IMR-90 (cell line): Measurements from ENCODE around the gene SLC25A21. TPM values are rescaled to one million over a fixed set of nuclear protein-coding genes. Genes with fewer than 3 reads are reported as not detected.

ENCODE experiments used
- ATAC-seq: fragments of 200-7000 bp; cut with Tn5 transposase; 2 replicates; pipeline ENCODE4 v1.9.1; 2020; ENCODE audit warnings: low read depth, mild to moderate bottlenecking, moderate library complexity
- BruUV-seq: library from RNA; stranded (reverse); fragments of 400-500 nt; replicated peaks from 2 replicates; lab custom pipeline; 2021; lab: Mats Ljungman, UMichigan
- CTCF ChIA-PET: fragments of 300-600 bp; formaldehyde crosslinking; extraction: SDS; loops from one replicate; lab custom pipeline; 2021; ENCODE audit warnings: antibody characterized with exemption; lab: Yijun Ruan, JAX
- POLR2A ChIA-PET: fragments of 300-600 bp; sonication (Branson Sonifier 250); formaldehyde crosslinking; loops from one replicate; lab custom pipeline; 2022; ENCODE audit warnings: antibody characterized with exemption; ENCODE audit not compliant: unreplicated experiment; lab: Charles Lee
- DNase-seq: peaks from one replicate; pipeline ENCODE4 v3.0.0; 2013
- H2AFZ ChIP-seq: replicated peaks from 2 replicates; pipeline ENCODE3; 2013; ENCODE audit warnings: low read length, mild to moderate bottlenecking; ENCODE audit not compliant: poor library complexity
- H2AK5ac ChIP-seq: 2 replicates; pipeline ENCODE4 v1.6.1; 2013; ENCODE audit warnings: low read depth, low read length, inconsistent platforms
- H2AK9ac ChIP-seq: replicated peaks from 2 replicates; pipeline ENCODE3; 2013; ENCODE audit warnings: mild to moderate bottlenecking, low read depth, low read length, moderate library complexity; ENCODE audit not compliant: poor library complexity
- H2BK120ac ChIP-seq: 2 replicates; pipeline ENCODE4 v1.6.1; 2013; ENCODE audit warnings: low read depth, low read length, inconsistent platforms
- H2BK15ac ChIP-seq: 3 replicates; pipeline ENCODE4 v1.6.1; 2013; ENCODE audit warnings: low read depth, low read length, inconsistent platforms
- H2BK20ac ChIP-seq: 2 replicates; pipeline ENCODE4 v1.6.1; 2013; ENCODE audit warnings: low read depth, mild to moderate bottlenecking, inconsistent platforms, low read length, moderate library complexity
- H2BK5ac ChIP-seq: 2 replicates; pipeline ENCODE4 v1.6.1; 2013; ENCODE audit warnings: mild to moderate bottlenecking, low read depth, low read length, inconsistent platforms; ENCODE audit not compliant: poor library complexity, severe bottlenecking
- H3K14ac ChIP-seq: replicated peaks from 2 replicates; pipeline ENCODE4 v1.6.1; 2013; ENCODE audit warnings: low read depth, low read length, inconsistent platforms
- H3K18ac ChIP-seq: 2 replicates; pipeline ENCODE4 v1.6.1; 2013; ENCODE audit warnings: low read depth, low read length, control low read depth
- H3K23ac ChIP-seq: 2 replicates; pipeline ENCODE4 v1.6.1; 2013; ENCODE audit warnings: low read depth, low read length, inconsistent platforms
- H3K27ac ChIP-seq: 2 replicates; pipeline ENCODE4 v1.5.1; 2013; ENCODE audit warnings: mild to moderate bottlenecking, control low read depth, low read length; ENCODE audit not compliant: insufficient read depth
- H3K27me3 ChIP-seq: 2 replicates; pipeline ENCODE4 v1.6.1; 2013; ENCODE audit warnings: low read length; ENCODE audit not compliant: control insufficient read depth, insufficient read depth
- H3K36me3 ChIP-seq: 2 replicates; pipeline ENCODE4 v1.6.1; 2013; ENCODE audit warnings: low read length, mixed read lengths; ENCODE audit not compliant: control insufficient read depth, insufficient read depth
- H3K4ac ChIP-seq: 2 replicates; pipeline ENCODE4 v1.6.1; 2013; ENCODE audit warnings: low read depth, low read length, inconsistent platforms
- H3K4me1 ChIP-seq: 2 replicates; pipeline ENCODE4 v1.6.1; 2013; ENCODE audit warnings: low read length, mixed read lengths; ENCODE audit not compliant: control insufficient read depth, insufficient read depth
- H3K4me2 ChIP-seq: 2 replicates; pipeline ENCODE4 v1.6.1; 2013; ENCODE audit warnings: low read depth, mild to moderate bottlenecking, control low read depth, low read length, moderate library complexity
- H3K4me3 ChIP-seq: 2 replicates; pipeline ENCODE4 v1.5.1; 2013; ENCODE audit warnings: low read depth, mild to moderate bottlenecking, control low read depth, low read length, moderate library complexity; ENCODE audit not compliant: insufficient read depth
- H3K56ac ChIP-seq: 2 replicates; pipeline ENCODE4 v1.6.1; 2013; ENCODE audit warnings: low read length, inconsistent platforms; ENCODE audit not compliant: insufficient read depth; ENCODE audit errors: extremely low read depth
- H3K79me1 ChIP-seq, 2 experiments: 2 replicates each; pipeline ENCODE4 v1.6.1; 2013; ENCODE audit warnings: low read length in 2 of 2, inconsistent platforms in 1 of 2, low read depth in 1 of 2
- H3K9ac ChIP-seq: 2 replicates; pipeline ENCODE4 v1.6.1; 2013; ENCODE audit warnings: low read depth, low read length, control low read depth
- H3K9me1 ChIP-seq: 2 replicates; pipeline ENCODE4 v1.6.1; 2013; ENCODE audit warnings: low read length, inconsistent platforms; ENCODE audit not compliant: insufficient read depth
- H3K9me3 ChIP-seq: 2 replicates; pipeline ENCODE4 v1.6.1; 2013; ENCODE audit warnings: low read length; ENCODE audit not compliant: control insufficient read depth, insufficient read depth
- H4K20me1 ChIP-seq: 2 replicates; pipeline ENCODE4 v1.6.1; 2013; ENCODE audit warnings: low read length, inconsistent platforms; ENCODE audit not compliant: insufficient read depth
- H4K5ac ChIP-seq: 2 replicates; pipeline ENCODE4 v1.6.1; 2013; ENCODE audit warnings: mild to moderate bottlenecking, low read depth, low read length, control low read depth
- H4K8ac ChIP-seq, 2 experiments: 2 replicates each; pipeline ENCODE4 v1.6.1; 2013; ENCODE audit warnings: low read depth in 2 of 2, low read length in 2 of 2, control low read depth in 1 of 2, inconsistent platforms in 1 of 2
- H4K91ac ChIP-seq: 2 replicates; pipeline ENCODE4 v1.6.1; 2013; ENCODE audit warnings: low read depth, low read length, inconsistent platforms; ENCODE audit not compliant: insufficient read depth
- BHLHE40 ChIP-seq: fragments of 150-350 bp; IDR thresholded peaks from 2 replicates; pipeline ENCODE4 v1.6.1; 2016; ENCODE audit warnings: mild to moderate bottlenecking, low read depth, low read length
- CEBPB ChIP-seq: IDR thresholded peaks from 2 replicates; pipeline ENCODE4 v1.6.1; 2012; ENCODE audit warnings: low read depth, low read length, improper control_type of control experiment
- CHD1 ChIP-seq: IDR thresholded peaks from 2 replicates; pipeline ENCODE4 v1.6.1; 2012; ENCODE audit warnings: low read depth, low read length, improper control_type of control experiment
- CTCF ChIP-seq: conservative IDR thresholded peaks from 2 replicates; pipeline ENCODE4 v1.5.1; 2012; ENCODE audit warnings: mild to moderate bottlenecking, low read depth, low read length, improper control_type of control experiment
- ELK1 ChIP-seq: fragments of 150-350 bp; IDR thresholded peaks from 2 replicates; pipeline ENCODE4 v1.6.1; 2016; ENCODE audit warnings: low read depth, mild to moderate bottlenecking, low read length, moderate library complexity, borderline replicate concordance
- MAFK ChIP-seq: IDR thresholded peaks from 2 replicates; pipeline ENCODE4 v1.6.1; 2012; ENCODE audit warnings: low read depth, low read length, improper control_type of control experiment
- MAZ ChIP-seq: IDR thresholded peaks from 2 replicates; pipeline ENCODE4 v1.6.1; 2012; ENCODE audit warnings: low read depth, mild to moderate bottlenecking, low read length, improper control_type of control experiment, moderate library complexity, borderline replicate concordance
- MXI1 ChIP-seq: IDR thresholded peaks from 2 replicates; pipeline ENCODE4 v1.6.1; 2012; ENCODE audit warnings: low read depth, mild to moderate bottlenecking, low read length, moderate library complexity, borderline replicate concordance
- POLR2A ChIP-seq: IDR thresholded peaks from 2 replicates; pipeline ENCODE4 v1.6.1; 2012; ENCODE audit warnings: mild to moderate bottlenecking, low read depth, low read length
- RAD21 ChIP-seq: IDR thresholded peaks from 2 replicates; pipeline ENCODE4 v1.6.1; 2012; ENCODE audit warnings: low read length, improper control_type of control experiment
- RFX5 ChIP-seq: IDR thresholded peaks from 2 replicates; pipeline ENCODE4 v1.8.0; 2012; ENCODE audit warnings: low read depth, mild to moderate bottlenecking, low read length, moderate library complexity
- USF2 ChIP-seq: fragments of 150-350 bp; IDR thresholded peaks from 2 replicates; pipeline ENCODE4 v1.6.1; 2017; ENCODE audit warnings: mild to moderate bottlenecking, antibody characterized with exemption, low read length, low read depth
- WGBS, 2 experiments: methylation state at CpG; one replicate each; pipeline versions ENCODE4 v1.1.5 to v1.1.7; 2013; ENCODE audit warnings: missing lambda C conversion rate in 2 of 2; ENCODE audit not compliant: insufficient read length in 1 of 2; ENCODE audit errors: extremely low coverage in 2 of 2; 5-methylcytosine and 5-hydroxymethylcytosine counted together
- dilution Hi-C: fragments of 300-500 bp; cut with HindIII; formaldehyde crosslinking; loops from one replicate; pipeline ENCODE4 v1.14.3; 2018; ENCODE audit warnings: low sequenced_read_pairs; ENCODE audit not compliant: unreplicated experiment
- in situ Hi-C: fragments of 300-500 bp; cut with MboI; formaldehyde crosslinking; loops from 3 replicates; pipeline ENCODE4 v1.14.3; 2019; ENCODE audit warnings: low sequenced_read_pairs, inconsistent platforms, mixed read lengths
- intact Hi-C: fragments of 100-400 bp; cut with micrococcal nuclease; formaldehyde crosslinking; loops from 2 replicates; pipeline ENCODE4 v1.10.0; 2022
- polyA plus RNA-seq, 3 experiments: library from polyadenylated mRNA; depleted of rRNA; stranded (reverse); fragments of >200 nt; gene quantifications; 2 replicates each; pipeline ENCODE4 v1.2.3, GENCODE V29; 2012; ENCODE audit warnings: low replicate concordance in 1 of 3
- total RNA-seq: library from RNA; depleted of rRNA; stranded (reverse); fragments of >200 nt; gene quantifications from 2 replicates; pipeline ENCODE4 v1.2.3, GENCODE V29; 2012

Gene SLC25A21
- total and polyA plus RNA-seq, 2 of the 4 experiments (the other 2 are of a cell fraction), result 0.62 to 0.90 TPM

GRCh38 chr14:37021390-37021789 is 151.0 kb downstream of the SLC25A21 start:
- dilution Hi-C loops (no loop called here), intact Hi-C loops (no loop called here), in situ Hi-C loops (no loop called here)
- H2AK5ac ChIP-seq, result no peak overlapping the region
- no peak for ATAC-seq
- no peak overlapping the region for H3K4me3 ChIP-seq
- H3K9ac ChIP-seq, result no peak overlapping the region
- H3K27me3 ChIP-seq, result no peaks in the 10 kb centered on the region
- WGBS, 2 experiments, result no CpG with 5 or more reads among the region's 1 CpG
- CTCF ChIA-PET, result no interaction called here
- no peaks in the 10 kb centered on the region for H3K36me3 ChIP-seq
- H3K79me1 ChIP-seq, result no peaks in the 10 kb centered on the region
- H2BK15ac ChIP-seq, result no peak overlapping the region
- BruUV-seq, result no TSS peak
- no peak overlapping the region for H3K14ac ChIP-seq
- H2BK5ac ChIP-seq, result no peak overlapping the region
- H3K9me3 ChIP-seq, result no peaks in the 10 kb centered on the region
- H4K91ac ChIP-seq, result no peak overlapping the region
- POLR2A ChIA-PET, result no interaction called here
- no peak overlapping the region for H2AFZ ChIP-seq
- H3K9me1 ChIP-seq, result no peaks in the 10 kb centered on the region
- no peak overlapping the region for H3K18ac ChIP-seq
- no peak overlapping the region for H2BK120ac ChIP-seq
- H3K23ac ChIP-seq, result no peak overlapping the region
- H3K4me1 ChIP-seq, result no peaks in the 10 kb centered on the region
- H4K5ac ChIP-seq, result no peak overlapping the region
- H3K56ac ChIP-seq, result no peak overlapping the region
- TF ChIP-seq RFX5, result no peak
- TF ChIP-seq CEBPB, result no peak
- no peak for TF ChIP-seq ELK1
- TF ChIP-seq CHD1, result no peak
- TF ChIP-seq MAFK, result no peak
- TF ChIP-seq MXI1, result no peak
- TF ChIP-seq BHLHE40, result no peak
- no peak for TF ChIP-seq MAZ
- TF ChIP-seq USF2, result no peak
- no peak for TF ChIP-seq RAD21
- TF ChIP-seq POLR2A, result no peak
- no peak for TF ChIP-seq CTCF
- no peak overlapping the region for H3K4me2 ChIP-seq
- H3K27ac ChIP-seq, result no peak overlapping the region
- no peak for DNase-seq
- no peak overlapping the region for H4K8ac ChIP-seq
- H2BK20ac ChIP-seq, result no peak overlapping the region
- no peak overlapping the region for H2AK9ac ChIP-seq
- H4K20me1 ChIP-seq, result no peaks in the 10 kb centered on the region
- no peak overlapping the region for H3K4ac ChIP-seq
